LNCaP clone FGC (cell line): ENCODE measurements around the gene EIF1AD.
"Not testable (repeated sequence)": the region's sequence is repeated elsewhere in the genome, so short reads cannot be mapped to it uniquely, and the experiment has no call there.

ENCODE experiments used
- DNase-seq: peaks from one replicate; pipeline ENCODE4 v3.0.0-alpha.2; 2011; ENCODE audit warnings: low read depth
- H3K4me3 ChIP-seq: 2 replicates; pipeline ENCODE4 v1.5.1; 2011; ENCODE audit warnings: mild to moderate bottlenecking, low read depth, low read length, control low read depth
- TF ChIP-seq, protein P1 (sequence below): IDR thresholded peaks from 2 replicates; pipeline ENCODE4 v1.5.1; 2012; ENCODE audit warnings: mild to moderate bottlenecking; ENCODE audit not compliant: control insufficient read depth, insufficient read depth; ENCODE audit errors: extremely low read depth

Gene EIF1AD

DNA sequence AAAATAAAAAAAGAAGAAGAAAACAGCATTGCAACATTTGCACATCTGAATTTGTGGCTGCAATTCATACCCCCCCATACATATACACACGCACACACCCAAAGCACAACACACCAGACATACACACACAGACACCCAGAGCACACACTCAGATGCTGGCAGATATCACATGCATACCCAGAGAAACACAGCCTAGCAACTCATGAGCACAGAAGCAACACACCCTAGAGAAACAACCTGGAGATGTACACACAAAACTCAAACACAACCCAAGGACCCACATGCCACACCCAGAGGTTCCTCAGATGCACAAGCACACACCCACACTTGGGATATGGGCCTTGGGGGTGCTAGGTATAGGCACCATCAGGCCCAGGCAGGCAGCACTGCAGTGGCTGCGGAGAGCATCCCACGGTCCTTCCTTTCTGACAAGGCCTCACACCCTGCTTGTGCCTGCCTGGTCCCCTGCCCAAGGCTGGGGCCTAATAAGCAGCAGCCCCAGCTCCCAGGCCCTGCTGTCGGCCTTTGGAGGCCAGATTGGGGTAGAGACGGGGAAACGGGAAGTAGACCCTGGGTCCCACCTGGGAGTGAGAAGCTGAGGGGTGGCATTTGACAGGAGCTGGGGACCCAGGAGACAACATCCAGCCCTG is 13.0 kb upstream of the EIF1AD start:
- no peak overlapping the region for H3K4me3 ChIP-seq
- no peak for DNase-seq
- TF ChIP-seq, protein P1, sequence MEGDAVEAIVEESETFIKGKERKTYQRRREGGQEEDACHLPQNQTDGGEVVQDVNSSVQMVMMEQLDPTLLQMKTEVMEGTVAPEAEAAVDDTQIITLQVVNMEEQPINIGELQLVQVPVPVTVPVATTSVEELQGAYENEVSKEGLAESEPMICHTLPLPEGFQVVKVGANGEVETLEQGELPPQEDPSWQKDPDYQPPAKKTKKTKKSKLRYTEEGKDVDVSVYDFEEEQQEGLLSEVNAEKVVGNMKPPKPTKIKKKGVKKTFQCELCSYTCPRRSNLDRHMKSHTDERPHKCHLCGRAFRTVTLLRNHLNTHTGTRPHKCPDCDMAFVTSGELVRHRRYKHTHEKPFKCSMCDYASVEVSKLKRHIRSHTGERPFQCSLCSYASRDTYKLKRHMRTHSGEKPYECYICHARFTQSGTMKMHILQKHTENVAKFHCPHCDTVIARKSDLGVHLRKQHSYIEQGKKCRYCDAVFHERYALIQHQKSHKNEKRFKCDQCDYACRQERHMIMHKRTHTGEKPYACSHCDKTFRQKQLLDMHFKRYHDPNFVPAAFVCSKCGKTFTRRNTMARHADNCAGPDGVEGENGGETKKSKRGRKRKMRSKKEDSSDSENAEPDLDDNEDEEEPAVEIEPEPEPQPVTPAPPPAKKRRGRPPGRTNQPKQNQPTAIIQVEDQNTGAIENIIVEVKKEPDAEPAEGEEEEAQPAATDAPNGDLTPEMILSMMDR, result no peak

DNA sequence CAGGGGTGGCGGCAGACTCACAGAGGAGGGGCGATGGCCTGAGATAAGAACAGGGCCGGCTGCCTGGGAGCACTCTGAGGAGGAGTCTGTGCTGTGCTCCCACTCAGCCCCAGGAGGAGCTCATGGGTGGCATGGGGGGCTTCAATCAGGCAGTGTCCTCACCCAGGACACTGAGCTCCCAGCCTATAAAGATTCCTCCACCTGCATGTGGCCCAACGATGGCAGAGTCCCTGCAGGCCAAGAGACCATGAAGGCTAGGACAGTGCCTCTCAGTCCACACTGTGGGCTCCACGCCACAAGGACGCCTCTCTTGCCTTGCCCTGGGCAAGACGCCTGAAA is 11.8 kb upstream of the EIF1AD start:
- TF ChIP-seq, protein P1, result no peak
- DNase-seq, result no peak
- no peak overlapping the region for H3K4me3 ChIP-seq

DNA sequence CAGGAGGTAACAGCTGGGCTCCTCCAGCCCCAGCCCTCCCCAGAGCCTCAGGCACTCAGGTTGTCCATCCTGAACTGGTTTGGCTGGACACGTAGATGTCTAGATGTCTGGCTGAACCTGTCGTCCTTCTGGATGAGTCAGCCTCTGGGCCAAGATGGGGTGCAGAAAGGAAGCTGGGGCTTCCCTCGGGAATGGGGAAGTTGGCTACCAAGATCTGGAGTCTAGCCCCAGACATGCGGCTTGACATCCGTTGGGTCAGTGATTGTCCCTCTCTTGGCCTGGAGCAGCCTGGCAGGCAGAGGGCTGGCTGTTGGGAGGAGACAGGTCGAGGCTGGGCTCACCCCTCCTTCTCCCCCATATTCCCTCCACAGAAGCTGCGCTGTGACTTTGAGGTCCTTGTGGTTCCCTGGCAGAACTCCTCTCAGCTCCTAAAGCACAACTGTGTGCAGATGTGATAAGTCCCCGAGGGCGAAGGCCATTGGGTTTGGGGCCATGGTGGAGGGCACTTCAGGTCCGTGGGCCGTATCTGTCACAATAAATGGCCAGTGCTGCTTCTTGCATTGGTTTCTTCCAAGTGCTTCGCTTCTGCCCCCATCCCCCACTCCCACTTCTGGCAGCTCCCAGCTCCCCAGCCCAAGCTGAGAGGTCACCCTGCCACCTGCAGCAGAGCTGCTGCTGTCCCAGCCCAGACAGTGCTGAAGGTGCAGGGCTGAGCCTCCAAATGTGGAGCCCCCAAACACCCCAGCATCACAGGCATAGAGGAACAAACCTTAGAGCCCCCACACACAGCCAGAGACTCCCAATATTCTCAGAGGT is 11.2 kb upstream of the EIF1AD start:
- no peak for DNase-seq
- TF ChIP-seq, protein P1, result no peak
- H3K4me3 ChIP-seq, result no peak overlapping the region

DNA sequence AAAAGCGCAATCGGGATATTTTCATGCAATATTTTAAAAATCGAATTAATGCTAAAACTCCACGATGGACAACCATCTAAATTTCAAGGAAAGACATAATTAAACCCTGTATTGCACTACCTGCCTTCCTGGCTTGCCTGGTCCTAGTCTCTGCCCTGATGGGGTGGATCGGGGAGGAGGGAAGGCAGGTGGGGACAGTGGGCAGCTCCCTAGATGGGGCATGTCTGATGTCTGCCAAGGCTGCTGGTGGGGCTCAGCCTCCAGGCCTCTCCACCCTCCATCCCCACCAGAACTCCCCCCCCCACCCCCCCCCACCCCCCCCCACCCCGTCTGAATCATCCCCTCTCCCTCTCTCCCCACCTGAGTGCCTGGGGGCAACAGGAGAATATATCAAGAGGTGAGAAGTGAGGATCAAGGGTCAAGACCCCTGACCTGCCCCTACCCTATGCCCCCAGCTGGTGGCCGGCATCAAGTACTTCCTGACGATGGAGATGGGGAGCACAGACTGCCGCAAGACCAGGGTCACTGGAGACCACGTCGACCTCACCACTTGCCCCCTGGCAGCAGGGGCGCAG is 10.5 kb upstream of the EIF1AD start:
- TF ChIP-seq, protein P1, result no peak
- no peak overlapping the region for H3K4me3 ChIP-seq
- no peak for DNase-seq

DNA sequence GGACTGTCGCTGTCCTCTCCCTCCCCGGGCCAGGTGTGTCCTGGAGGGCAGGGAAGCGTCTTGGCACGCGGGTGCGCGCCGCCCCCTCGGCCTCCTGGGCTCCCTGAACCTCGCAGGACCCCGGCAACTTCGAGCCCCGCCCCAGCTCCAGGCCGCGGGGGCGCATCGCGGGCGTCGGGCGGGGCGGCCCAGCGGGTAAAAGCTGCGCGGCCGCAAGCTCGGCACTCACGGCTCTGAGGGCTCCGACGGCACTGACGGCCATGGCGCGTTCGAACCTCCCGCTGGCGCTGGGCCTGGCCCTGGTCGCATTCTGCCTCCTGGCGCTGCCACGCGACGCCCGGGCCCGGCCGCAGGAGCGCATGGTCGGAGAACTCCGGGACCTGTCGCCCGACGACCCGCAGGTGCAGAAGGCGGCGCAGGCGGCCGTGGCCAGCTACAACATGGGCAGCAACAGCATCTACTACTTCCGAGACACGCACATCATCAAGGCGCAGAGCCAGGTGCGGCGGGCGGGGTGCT is 9.9 kb upstream of the EIF1AD start, which contains the start of gene CST6:
CST6 (plus strand) TSS at position 224 of the 519 bp plus-strand sequence; CDS start at position 261, 37 bp downstream.
- TF ChIP-seq, protein P1, result no peak
- no peak for DNase-seq

DNA sequence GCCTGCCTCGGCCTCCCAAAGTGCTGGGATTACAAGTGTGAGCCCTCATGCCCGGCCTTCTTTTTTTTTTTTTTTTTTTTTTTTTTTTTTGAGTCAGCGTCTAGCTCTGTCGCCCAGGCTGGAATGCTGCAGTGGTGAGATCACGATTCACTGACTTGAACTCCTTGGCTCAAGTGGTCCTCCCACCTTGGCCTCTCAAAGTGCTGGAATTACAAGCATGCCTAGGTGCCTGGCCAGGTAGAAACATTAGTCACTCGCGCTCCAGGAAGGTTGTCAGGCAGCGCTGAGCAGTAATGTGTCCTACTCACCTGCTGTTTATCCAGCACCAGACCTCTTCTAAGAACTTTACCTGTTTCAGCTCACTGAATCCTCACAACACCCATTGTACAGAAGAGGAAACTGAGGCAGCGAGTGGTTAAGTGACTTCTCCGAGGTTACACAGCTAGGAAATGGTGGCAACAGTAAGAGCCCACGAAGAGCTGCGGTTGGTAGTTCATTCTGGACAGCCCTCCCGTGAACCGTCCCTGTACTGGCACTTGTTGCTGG is 9.4 kb upstream of the EIF1AD start:
- H3K4me3 ChIP-seq, result no peak overlapping the region
- DNase-seq, result no peak
- TF ChIP-seq, protein P1, result no peak

More for the DNA sequence above, 9.9 kb upstream of the EIF1AD start, which contains the start of gene CST6:
- H3K4me3 ChIP-seq, result no peak within 1 kb of the TSS

DNA sequence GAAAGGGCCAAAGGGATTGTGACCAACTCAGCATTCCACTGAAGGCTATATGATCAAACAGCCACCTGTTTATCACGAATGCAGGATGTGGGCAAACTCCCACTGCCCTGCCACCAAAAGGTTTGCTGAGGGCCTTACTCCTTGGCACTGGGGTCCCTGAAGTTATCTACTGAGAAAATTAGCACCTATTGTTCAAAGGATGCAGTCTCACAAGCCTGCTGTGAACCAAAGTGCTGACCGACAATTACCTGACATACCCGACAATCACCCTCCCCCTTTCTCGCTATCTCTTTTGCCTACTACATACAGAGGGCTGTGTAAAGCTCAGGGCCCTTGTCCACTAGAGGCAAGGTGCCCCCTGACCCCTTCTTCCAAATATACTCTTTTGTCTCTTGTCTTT is 8.1 kb upstream of the EIF1AD start:
- DNase-seq, result not testable (repeated sequence)

More for the DNA sequence above, 8.1 kb upstream of the EIF1AD start:
- not testable (repeated sequence) for H3K4me3 ChIP-seq
